HG03460 (cell line): ENCODE results near the gene HNRNPUL2.
A peak's percentile ranks its signal among the peaks of the same experiment; 100 is the strongest.
"Not testable (repeated sequence)": the region's sequence is repeated elsewhere in the genome, so short reads cannot be mapped to it uniquely, and the experiment has no call there.

ENCODE experiments used
- ATAC-seq: cut with Tn5 transposase; IDR thresholded peaks from one replicate; pipeline ENCODE4 v1.9.1; 2021; ENCODE audit not compliant: unreplicated experiment

The HNRNPUL2 gene

GRCh38 chr11:62727165-62727871, at the start of gene HNRNPUL2:
TSS of gene HNRNPUL2 (minus strand) at chr11:62727457. CDS start at chr11:62727156, 301 bp downstream.
- peak; percentile 64 for ATAC-seq

DNA sequence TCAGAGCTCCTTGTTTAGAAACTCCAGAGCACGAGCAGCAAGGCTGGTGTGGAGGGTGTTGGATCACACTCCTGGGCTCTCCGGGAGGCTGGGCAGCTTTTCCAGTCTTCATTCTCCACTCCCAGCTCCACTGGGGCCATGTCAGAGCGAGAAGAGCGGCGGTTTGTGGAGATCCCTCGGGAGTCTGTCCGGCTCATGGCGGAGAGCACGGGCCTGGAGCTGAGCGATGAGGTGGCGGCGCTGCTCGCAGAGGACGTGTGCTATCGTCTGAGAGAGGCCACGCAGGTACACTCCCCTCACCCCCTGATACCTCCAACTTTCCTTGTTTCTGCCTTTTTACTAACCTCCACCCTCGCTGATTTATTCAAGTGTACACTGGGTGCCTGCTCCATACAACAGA, 48.4 kb upstream of the HNRNPUL2 start:
- ATAC-seq: no peak

DNA sequence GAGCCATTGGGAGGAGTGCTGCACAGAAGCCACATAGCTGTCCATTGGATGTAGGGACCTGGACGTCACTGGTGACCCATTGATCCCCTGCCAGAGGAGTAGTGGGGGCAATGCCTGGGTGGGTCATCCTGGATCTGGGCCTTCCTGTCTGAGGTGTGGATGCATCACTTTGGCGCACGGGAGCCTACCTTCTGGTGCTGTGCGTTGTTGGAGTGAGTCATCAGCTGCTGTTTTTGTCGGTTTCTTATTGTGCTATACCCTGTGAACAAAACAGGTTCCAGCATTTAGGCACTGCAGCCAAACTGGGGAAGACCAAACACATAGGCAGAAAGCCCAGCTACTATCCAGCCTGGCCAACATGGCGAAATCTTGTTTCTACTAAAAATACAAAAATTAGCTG, 47.1 kb upstream of the HNRNPUL2 start:
- no peak for ATAC-seq

- peak; percentile 80 for ATAC-seq
Measured at GRCh38 chr11:62771144-62772021, 44.1 kb upstream of the HNRNPUL2 start, which contains the start of gene TAF6L. TSS of gene TAF6L (plus strand) at chr11:62771396. CDS start at chr11:62775784, 4,388 bp downstream.

DNA sequence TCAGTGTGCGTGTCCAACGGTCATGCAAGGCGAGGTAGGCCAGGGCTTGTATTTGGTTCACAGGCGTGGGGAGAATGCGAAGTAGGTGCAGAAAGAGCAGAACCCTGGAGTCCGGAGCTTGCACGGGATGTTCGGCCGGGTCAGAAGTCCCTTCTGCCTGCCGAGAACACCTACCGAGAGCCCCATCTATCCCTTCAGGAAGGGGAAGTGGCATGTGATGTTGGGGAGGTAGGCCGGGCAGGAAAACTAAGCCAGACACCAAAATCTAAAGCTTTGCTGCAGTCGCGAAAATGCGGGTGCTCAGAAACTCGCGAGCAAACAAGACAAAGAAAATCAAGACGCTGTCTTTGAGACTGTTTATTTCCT, 43.5 kb upstream of the HNRNPUL2 start:
- ATAC-seq: no peak

DNA sequence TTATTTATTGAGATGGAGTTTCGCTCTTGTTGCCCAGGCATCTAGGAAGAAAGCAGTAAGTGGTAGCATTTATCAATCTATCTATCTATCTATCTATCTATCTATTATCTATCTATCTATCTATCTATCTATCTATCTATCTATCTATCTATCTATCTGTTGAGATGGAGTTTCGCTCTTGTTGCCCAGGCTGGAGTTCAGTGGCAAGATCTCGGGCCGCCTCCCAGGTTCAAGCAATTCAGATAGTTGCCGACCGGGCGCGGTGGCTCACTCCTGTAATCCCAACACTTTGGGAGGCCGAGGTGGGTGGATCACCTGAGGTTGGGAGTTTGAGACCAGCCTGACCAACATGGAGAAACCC, 33.6 kb upstream of the HNRNPUL2 start:
- ATAC-seq: not testable (repeated sequence)

- no peak for ATAC-seq
Measured at GRCh38 chr11:62757846-62758788, 30.9 kb upstream of the HNRNPUL2 start.

DNA sequence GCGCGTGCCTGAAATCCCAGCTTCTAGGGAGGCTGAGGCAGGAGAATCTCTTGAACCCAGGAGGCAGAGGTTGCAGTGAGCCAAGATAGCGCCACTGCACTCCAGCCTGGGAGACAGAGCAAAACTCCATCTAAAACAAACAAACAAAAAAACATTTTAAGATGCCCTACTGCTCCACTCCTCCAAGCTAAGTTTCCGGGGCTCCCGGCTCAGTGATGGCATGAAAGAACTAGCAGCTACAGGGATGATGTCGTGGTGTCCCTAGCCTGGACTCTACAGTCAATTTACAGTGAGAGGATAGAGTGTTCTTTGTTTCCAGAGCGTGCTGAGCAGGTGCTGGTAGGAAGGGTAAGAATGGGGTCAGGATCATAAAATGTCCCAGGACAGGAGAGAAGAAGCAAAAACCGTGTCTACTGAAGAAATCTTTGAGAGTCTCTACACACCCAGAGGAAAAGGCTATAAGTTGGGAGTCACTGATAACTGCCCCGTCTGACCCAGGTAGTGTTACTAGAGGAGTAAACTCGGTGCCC, 27.9 kb upstream of the HNRNPUL2 start:
- no peak for ATAC-seq

DNA sequence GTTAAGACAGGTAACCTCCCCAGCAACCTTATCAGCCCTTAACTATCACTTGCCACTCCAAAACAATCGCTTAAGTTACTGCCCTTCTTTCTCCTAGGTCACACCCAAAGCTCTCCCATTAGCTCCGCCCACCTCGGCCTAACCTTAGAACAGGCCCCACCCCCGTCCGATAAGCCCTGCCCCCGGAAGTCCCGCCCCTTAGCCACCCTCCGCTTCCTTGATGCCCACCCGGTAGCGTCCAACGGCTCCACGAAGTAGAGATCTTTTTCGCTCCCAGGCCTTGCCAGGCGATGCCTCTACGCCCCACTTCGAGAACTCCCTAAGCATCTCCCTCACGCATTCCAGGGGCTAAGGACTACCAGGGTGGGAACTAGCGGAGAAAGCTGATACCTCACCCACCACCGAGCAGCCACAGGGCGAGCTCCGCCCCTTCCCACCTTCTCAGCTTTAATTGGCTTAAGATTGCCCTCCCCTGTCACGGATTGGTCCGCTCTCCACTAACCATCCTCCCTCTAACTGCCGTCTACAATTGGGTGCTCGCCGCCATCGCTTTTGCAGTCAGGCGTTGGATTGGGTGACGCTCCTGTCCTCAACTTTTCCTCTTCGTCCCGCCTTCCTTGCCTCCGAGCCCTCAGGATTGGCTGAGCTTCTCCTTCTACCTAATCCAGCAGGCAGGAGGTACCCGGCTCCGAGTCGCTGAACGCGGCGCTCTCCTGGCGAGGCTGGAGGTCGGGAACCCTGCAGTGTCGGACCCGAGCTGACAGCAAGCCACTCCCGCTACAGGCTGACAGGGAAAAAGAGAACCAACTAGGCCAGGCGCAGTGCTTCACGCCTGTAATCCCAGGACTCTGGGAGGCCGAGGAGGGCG, 26.7 kb upstream of the HNRNPUL2 start, which contains the start of gene ZBTB3:
Gene ZBTB3 (minus strand): TSS at position 425 of the 868 bp plus-strand sequence. CDS start 496 bp downstream, outside the sequence.
- peak; percentile 97 for ATAC-seq

- no peak for ATAC-seq
Measured at GRCh38 chr11:62752994-62753735, 25.9 kb upstream of the HNRNPUL2 start.

DNA sequence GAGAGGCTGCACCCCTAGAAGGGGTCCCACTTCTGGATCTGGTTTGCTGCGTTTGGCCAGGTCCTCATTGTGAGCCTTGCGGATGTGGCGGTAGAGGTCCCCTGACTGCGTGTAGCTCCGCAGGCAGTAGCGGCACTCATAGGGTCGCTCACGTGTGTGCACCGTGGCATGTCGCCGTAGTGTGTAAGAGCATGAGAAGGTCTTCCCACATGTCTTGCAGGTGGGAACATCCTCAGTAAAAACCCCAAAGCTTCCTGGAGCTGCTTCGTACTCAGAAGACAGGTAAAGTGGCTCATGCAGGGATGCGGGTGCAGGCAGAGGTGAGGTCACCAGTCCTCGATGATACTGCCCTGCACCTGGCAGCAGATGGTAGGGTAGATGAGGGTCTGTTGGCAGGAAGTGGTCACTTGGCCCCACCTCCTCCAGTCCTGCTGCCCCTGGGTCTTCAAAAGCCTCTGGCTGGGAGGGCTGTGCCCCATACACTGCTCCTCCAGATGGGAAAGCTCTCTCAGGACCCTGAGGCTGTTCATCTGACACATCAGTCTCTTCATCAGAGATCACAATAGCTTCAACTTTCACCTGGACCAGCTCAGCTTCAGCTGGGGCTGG, 25.0 kb upstream of the HNRNPUL2 start:
- no peak for ATAC-seq

DNA sequence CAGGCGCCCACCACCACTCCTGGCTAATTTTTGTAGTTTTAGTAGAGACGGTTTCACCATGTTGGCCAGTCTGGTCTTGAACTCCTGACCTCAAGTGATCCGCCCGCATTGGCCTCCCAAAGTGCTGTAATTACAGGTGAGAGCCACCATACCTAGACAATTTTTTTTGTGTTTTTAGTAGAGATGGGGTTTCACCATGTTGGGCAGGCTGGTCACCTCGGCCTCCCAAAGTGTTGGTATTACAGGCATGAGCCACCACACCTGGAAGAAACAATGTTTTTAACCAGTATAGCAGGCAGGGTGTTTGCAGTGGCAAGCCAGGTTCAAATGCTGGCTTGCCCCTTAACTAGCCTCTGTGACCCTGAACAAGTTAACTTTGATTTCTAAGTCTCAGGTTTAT, 22.7 kb upstream of the HNRNPUL2 start:
- ATAC-seq: not testable (repeated sequence)

GRCh38 chr11:62747475-62748160, 20.4 kb upstream of the HNRNPUL2 start:
- ATAC-seq: no peak

- ATAC-seq: no peak
Measured at GRCh38 chr11:62737196-62737595, 9.9 kb upstream of the HNRNPUL2 start.

DNA sequence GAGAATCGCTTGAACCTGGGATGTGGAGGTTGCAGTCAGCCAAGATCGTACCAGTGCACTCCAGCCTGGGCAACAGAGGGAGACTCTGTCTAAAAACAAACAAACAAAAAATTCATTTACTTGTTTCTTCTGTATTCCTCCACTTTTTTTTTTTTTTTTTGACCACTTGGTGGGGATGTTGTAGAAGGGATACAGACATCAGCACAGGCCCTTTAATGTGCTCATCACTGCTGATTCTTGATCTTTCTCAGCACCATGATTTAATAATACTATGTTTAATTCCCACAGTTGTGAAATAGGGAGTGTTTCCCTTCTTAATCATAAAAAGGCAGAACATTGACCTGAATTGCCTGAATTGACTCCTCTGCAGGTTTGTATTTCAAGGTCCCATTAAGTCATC, 5.6 kb upstream of the HNRNPUL2 start:
- no peak for ATAC-seq

GRCh38 chr11:62730076-62730475, 2.8 kb upstream of the HNRNPUL2 start:
- ATAC-seq: not testable (repeated sequence)

DNA sequence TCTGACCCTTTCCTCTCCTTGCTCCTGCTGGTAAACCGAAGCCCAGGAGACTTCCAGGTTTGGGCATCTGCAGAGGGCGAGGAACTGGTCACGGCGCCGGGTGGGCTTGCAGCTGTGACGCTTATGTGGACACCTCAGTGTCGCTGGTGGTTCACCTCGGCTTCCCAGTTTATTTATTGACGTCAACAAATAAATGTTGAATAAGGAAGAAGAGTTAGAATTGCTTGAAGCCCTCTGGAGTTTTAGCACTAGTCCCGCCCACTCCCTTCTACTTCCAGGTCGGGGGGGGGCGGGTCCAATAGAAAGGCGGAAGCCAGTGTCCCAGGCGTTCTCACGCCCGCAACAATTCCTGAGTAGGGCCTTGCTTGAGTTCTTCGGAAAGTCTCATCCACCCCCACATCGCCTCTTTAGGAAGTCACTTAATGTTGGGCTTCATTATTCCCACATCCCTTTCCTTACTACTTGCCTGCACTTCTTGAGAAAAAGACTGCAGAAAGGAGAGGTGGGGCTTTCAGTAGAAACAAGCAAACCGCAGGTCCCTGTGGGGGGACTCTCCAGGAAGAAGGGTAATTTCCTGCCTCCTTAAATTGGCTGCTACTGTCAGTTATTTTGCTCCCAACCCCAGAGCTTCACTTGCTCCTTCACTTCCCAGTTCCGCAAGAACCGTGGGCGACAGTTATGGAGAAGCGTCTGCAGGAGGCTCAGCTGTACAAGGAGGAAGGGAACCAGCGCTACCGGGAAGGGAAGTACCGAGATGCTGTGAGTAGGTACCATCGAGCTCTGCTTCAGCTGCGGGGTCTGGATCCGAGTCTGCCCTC, 1.1 kb upstream of the HNRNPUL2 start, which contains the start of gene TTC9C:
Gene TTC9C (plus strand): TSS at position 316 of the 818 bp plus-strand sequence. CDS start 363 bp downstream, at position 679.
- ATAC-seq: peak; percentile 19
